ENCODE data around the gene CTSG. TPM values are rescaled to one million over a fixed set of nuclear protein-coding genes. Genes with fewer than 3 reads are reported as not detected.
"Not testable (repeated sequence)": the region's sequence is repeated elsewhere in the genome, so short reads cannot be mapped to it uniquely, and the experiment has no call there.

Gene CTSG
- total and polyA plus RNA-seq, 12 donors: 0.13 to 0.55 (median 0.39) TPM; not detected in 7

- Histone ChIP-seq H3K9me3 (replicated peaks in 1 of 3) (no peaks in the 10 kb centered on the region), H3K27ac (no peak overlapping the region), H3K27me3 (no peaks in the 10 kb centered on the region), H3K4me1 (replicated peaks in 1 of 2) (no peaks in the 10 kb centered on the region), H3K4me3 (no peak overlapping the region), H3K36me3 (replicated peaks in 1 of 2) (no peaks in the 10 kb centered on the region)
- peak in 4 of 7 donors; percentile 12 to 41 (median 22) for DNase-seq
- 56 to 72% (median 69%) methylated on average over 3 of the region's 3 CpGs for WGBS, 4 donors
- intact Hi-C loops (cut with DNase I): no loop called here
- TF ChIP-seq CTCF (IDR thresholded peaks at IDR 0.05) (peak in 5 of 6 experiments; percentile 18 to 46 (median 38)), POLR2A (IDR thresholded peaks at IDR 0.05) (no peak)
Measured at GRCh38 chr14:24605435-24606190, 29.6 kb upstream of the CTSG start.

- H3K36me3 ChIP-seq (replicated peaks in 1 of 2): no peaks in the 10 kb centered on the region
- intact Hi-C loops (cut with DNase I): no loop called here
- H3K4me1 ChIP-seq (replicated peaks in 1 of 2): no peaks in the 10 kb centered on the region
- H3K9me3 ChIP-seq (replicated peaks in 1 of 3): no peaks in the 10 kb centered on the region
- DNase-seq: no peak
- no peak overlapping the region for H3K4me3 ChIP-seq
- H3K27ac ChIP-seq: no peak overlapping the region
- no peaks in the 10 kb centered on the region for H3K27me3 ChIP-seq
- no peak for TF ChIP-seq CTCF (IDR thresholded peaks at IDR 0.05)
- no peak for TF ChIP-seq POLR2A (IDR thresholded peaks at IDR 0.05)
Measured at GRCh38 chr14:24597403-24597802, 21.4 kb upstream of the CTSG start.

- no peaks in the 10 kb centered on the region for H3K9me3 ChIP-seq (replicated peaks in 1 of 3)
- WGBS, 4 donors: 70 to 88% (median 75%) methylated on average over 1 to 3 of the region's 3 CpGs
- intact Hi-C loops (cut with DNase I): no loop called here
- no peak for DNase-seq
- no peaks in the 10 kb centered on the region for H3K27me3 ChIP-seq
- no peaks in the 10 kb centered on the region for H3K36me3 ChIP-seq (replicated peaks in 1 of 2)
- no peaks in the 10 kb centered on the region for H3K4me1 ChIP-seq (replicated peaks in 1 of 2)
- H3K4me3 ChIP-seq: no peak overlapping the region
- TF ChIP-seq POLR2A (IDR thresholded peaks at IDR 0.05): no peak
- no peak for TF ChIP-seq CTCF (IDR thresholded peaks at IDR 0.05)
- no peak overlapping the region for H3K27ac ChIP-seq
Measured at GRCh38 chr14:24595073-24595808, 19.2 kb upstream of the CTSG start.

- H3K9me3 ChIP-seq (replicated peaks in 1 of 3); DNase-seq; H3K4me3 ChIP-seq; intact Hi-C loops (cut with DNase I); H3K4me1 ChIP-seq (replicated peaks in 1 of 2); H3K36me3 ChIP-seq (replicated peaks in 1 of 2); H3K27ac ChIP-seq; H3K27me3 ChIP-seq: not testable (repeated sequence)
- 68 to 83% (median 72%) methylated on average over 2 of the region's 2 CpGs for WGBS, 4 donors
Measured at GRCh38 chr14:24591004-24591403, 15.0 kb upstream of the CTSG start.

GRCh38 chr14:24584402-24584801 lies 8.4 kb upstream of the CTSG start:
- WGBS, 4 donors: 80 to 93% (median 84%) methylated on average over 2 to 3 of the region's 3 CpGs
- DNase-seq; intact Hi-C loops (cut with DNase I); H3K4me1 ChIP-seq (replicated peaks in 1 of 2); H3K27me3 ChIP-seq; H3K9me3 ChIP-seq (replicated peaks in 1 of 3); H3K4me3 ChIP-seq; H3K27ac ChIP-seq; H3K36me3 ChIP-seq (replicated peaks in 1 of 2): not testable (repeated sequence)
